Measurements from ENCODE around the gene INPP5D. TPM values are rescaled to one million over a fixed set of nuclear protein-coding genes. Genes with fewer than 3 reads are reported as not detected.

INPP5D gene
- total and polyA plus RNA-seq, 2 of the 13 experiments (the other 11 are each of a cell fraction or from before 2014, with no cell fraction given) = 16.7 to 18.0 TPM

DNA sequence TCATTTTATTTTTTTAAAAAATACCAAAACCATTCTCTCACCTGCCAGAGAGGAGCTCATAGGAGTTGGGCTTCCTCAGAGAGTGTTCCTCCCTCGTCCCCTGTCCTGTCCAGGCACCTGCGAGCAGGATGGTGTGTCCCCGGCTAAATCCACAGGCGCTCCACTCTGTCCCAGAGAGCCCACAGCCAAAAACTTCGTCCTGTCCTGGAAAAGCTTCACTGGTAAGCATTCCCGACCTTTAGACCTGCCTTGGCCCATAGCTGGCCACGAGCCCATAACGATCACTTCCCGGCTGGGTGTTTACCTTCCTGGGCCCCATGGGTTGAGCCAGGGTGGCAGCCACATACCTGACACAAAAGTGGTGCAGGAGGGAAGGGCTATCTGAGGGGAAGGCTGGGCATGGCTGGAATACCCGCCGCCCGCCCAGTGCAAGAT, 47.1 kb upstream of the INPP5D start, which contains the start of gene NGEF (continued):
- peak; percentile 79; the same call in 1 of the 2 replicates for TF ChIP-seq HBP1 (CRISPR knock-in tag; IDR thresholded peaks at IDR 0.05; ENCODE audit: low read depth)
- peak; percentile 83 for TF ChIP-seq FOSL2 (CRISPR knock-in tag; IDR thresholded peaks at IDR 0.05)
- TF ChIP-seq ETS1 (CRISPR knock-in tag; IDR thresholded peaks at IDR 0.05) = no peak
- TF ChIP-seq ZNF761 (CRISPR knock-in tag; conservative IDR thresholded peaks at IDR 0.05) = 0 out of 2 replicates have a peak, but pooled peaks have one; percentile 56
- TF ChIP-seq ZNF792 (CRISPR knock-in tag; IDR thresholded peaks at IDR 0.05) = peak; percentile 95
- TF ChIP-seq ZBTB40 (IDR thresholded peaks at IDR 0.05) = no peak
- TF ChIP-seq ZBTB40 (CRISPR knock-in tag; IDR thresholded peaks at IDR 0.05) = 0 out of 2 replicates have a peak, but pooled peaks have one; percentile 17
- peak; percentile 68 for TF ChIP-seq SOX13 (IDR thresholded peaks at IDR 0.05)
- TF ChIP-seq SOX13 (CRISPR knock-in tag; conservative IDR thresholded peaks at IDR 0.05 in 1 of 2, IDR thresholded peaks at IDR 0.05 in 1 of 2) = peak in 1 of 2 experiments; percentile 76; a peak in 2 of 4 replicates
- peak; percentile 91 for TF ChIP-seq ZNF331 (CRISPR knock-in tag; IDR thresholded peaks at IDR 0.05)
- no peak for TF ChIP-seq BCL3 (CRISPR knock-in tag; IDR thresholded peaks at IDR 0.05)
- TF ChIP-seq, protein P1, sequence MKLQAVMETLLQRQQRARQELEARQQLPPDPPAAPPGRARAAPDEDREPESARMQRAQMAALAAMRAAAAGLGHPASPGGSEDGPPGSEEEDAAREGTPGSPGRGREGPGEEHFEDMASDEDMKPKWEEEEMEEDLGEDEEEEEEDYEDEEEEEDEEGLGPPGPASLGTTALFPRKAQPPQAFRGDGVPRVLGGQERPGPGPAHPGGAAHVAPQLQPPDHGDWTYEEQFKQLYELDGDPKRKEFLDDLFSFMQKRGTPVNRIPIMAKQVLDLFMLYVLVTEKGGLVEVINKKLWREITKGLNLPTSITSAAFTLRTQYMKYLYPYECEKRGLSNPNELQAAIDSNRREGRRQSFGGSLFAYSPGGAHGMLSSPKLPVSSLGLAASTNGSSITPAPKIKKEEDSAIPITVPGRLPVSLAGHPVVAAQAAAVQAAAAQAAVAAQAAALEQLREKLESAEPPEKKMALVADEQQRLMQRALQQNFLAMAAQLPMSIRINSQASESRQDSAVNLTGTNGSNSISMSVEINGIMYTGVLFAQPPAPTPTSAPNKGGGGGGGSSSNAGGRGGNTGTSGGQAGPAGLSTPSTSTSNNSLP (IDR thresholded peaks at IDR 0.05; ENCODE audit: low read depth, low read length) = 0 out of 2 replicates have a peak, but pooled peaks have one; percentile 47
